Measurements from ENCODE around the gene CHRNG.

The CHRNG gene, protein sequence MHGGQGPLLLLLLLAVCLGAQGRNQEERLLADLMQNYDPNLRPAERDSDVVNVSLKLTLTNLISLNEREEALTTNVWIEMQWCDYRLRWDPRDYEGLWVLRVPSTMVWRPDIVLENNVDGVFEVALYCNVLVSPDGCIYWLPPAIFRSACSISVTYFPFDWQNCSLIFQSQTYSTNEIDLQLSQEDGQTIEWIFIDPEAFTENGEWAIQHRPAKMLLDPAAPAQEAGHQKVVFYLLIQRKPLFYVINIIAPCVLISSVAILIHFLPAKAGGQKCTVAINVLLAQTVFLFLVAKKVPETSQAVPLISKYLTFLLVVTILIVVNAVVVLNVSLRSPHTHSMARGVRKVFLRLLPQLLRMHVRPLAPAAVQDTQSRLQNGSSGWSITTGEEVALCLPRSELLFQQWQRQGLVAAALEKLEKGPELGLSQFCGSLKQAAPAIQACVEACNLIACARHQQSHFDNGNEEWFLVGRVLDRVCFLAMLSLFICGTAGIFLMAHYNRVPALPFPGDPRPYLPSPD

DNA sequence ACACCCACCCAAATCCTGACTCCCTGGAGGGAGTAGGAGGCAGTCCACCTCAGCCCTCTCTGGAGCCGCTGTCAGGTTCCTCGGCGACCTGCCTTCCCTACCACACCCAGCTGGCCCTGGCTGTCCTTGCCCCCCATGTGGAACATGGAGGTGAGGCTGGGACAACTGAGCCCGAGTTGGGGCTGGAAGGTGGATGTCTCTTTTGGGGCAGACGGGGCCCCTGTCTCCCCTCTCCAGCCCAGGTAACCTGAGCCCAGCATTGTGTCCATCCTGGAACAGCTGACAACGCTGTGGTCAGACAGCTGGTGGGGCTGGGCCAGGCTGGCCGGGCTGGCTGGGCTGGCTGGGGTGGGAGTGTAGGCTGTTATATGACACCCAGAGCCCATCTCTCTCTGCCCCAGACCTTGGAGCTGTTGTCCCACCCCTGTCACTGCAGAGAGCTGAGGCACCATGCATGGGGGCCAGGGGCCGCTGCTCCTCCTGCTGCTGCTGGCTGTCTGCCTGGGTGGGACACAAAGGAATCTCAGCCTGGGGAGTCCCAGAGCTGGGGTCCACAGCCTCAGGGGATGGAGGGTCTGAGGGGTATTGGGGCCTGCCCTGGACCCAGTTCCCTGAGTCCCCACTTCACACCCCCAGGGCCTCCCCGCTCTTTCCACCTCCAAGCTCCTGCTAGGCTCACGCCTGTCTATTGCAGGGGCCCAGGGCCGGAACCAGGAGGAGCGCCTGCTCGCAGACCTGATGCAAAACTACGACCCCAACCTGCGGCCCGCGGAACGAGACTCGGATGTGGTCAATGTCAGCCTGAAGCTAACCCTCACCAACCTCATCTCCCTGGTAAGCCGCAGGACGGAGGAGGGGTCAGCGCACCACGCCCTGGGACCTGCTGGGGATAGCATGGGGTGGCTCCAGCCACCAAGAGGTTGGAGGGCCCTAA, at the start of gene CHRNG:
CHRNG (plus strand) TSS at position 395 of the 934 bp plus-strand sequence; CDS start at position 451, 56 bp downstream.
- DNase-seq (ENCODE audit: low read depth, low spot score): no peak

DNA sequence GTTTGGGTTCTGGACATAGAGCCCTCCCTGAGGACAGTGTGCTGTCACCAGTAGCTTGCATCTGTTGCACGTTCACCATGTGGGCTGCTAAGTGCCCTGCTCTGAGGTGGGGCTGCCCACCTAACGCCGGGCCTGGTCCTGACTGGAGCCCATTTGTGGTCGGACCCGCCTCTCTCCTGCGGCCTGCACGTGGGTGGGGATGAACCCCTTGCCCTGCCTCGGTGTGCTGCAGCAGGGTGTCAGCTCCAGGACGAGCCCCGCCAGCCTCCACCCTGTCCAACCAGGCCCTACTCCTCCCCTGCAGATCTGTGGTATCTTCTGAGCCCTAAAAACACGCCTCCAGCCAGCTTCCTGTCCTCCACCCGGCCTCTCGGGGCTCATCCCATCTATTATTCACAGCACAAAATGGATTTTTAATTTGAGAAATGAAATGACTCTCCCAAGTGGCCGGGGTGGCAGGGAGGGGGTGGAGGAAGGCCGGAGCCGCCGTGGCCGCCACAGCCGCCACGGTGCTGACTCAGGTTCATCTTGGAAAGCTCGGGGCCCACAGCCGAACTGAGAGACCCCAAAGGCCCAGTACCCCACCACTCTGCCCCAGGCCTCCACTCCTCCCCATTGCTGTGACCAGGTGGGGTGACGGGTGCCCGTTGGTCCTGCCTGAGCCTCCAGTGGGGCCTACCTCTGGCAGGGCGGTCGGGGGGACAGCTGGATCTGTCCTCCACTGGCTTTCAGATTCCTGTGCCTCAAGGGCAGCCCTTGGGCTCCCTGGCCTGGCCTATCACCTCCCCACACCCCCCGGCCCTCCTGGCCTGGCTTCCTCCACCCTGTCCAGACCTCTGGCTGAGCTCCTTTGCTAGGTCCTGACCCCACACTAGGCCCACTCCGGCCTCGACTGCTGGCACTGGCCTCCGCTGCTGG, 49.0 kb upstream of the CHRNG start:
- no peak for DNase-seq (ENCODE audit: low read depth, low spot score)

DNA sequence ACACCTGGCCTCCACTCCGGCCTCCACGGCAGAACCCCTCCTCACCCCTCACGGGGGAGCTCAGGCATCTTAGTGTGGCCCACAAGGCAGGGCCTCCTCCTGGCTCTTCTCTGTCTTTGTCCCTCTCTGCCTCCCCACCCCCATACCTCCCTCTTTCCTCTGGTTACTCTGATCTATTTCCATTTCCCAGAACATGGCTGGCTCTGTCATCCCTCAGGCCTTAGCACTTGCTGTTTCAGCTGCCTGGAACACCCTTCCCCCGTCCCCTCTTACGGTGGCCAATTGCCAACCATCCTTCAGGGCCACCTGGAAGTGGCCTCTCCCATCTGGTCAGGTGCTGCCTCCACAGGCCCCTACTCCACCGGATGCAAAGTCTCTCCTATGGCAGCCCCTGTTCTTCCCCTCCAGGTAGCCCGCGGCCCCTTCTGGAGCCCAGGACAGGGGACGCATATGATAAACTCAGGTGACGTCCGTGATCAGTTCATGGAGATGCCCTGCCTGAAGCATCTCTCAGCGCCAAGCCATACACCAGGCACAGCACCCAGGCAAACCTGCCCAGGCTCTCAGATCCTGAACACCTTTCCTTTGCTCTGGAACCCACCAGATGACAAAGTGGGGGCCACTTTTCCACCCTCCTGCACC, 48.2 kb upstream of the CHRNG start:
- DNase-seq (ENCODE audit: low read depth, low spot score): no peak

DNA sequence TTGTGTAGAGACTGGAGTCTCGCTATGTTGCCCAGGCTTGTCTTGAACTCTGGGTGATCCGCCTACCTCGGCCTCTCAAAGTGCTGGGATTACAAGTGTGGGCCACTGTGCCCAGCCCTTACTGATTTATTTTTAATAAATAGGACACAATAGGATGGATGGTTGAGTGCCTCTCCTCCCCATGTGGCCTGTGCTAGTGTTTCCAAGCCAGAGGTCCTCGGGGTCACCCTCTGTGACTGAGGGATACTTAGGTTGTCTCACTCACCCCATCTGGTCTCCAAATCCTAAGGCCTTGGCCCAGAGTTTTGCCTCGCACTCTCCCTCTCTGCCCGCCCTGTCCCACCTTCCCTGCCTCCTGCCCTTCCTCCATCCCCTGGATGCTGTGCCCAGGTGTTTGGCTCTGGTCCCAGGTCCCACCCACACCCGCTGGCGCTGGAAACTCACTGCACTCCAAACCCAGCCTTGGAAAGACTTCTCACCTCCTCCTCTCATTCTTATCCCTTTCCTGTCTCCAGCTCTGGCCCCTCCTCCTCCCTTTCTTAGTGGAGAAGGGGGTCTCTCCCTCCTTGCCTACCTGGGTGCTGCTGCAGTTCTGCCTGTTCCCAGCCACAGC, 47.1 kb upstream of the CHRNG start:
- DNase-seq (ENCODE audit: low read depth, low spot score): no peak

DNA sequence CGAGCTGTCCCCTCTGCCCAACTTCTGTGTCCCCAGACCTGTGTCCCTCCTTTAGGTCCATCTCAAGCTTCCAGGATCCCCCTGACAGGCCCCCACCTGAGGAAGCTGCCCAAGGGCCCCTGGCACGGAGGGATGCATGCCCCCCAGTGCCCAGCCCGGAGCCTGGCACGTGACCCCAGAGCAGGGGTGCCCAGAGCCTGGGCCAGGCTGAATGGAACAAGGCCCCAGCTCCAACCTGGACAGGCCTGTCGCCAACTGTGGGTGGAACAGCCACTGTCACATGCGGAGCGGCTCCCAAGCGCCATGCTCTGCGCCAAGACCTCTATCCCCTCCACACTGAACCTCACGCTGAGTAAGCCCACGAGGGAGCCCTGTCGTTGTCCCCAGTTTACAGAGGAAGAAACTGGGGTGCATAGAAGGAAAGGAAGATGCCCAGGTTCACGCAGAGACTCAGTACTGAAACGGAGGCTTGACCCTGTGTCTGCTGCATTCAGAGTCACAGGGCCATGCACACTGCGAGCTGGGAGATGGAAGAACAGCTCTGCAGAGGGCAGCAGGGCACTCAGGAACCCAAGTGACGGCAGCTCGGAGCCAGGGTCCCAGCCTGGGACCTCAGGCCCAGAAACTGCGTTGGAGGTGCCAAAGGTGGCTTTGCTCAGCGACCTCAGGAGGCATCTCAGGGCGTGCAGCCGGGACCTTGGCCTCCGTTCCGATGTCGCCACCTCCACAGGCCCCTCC, 46.4 kb upstream of the CHRNG start:
- DNase-seq (ENCODE audit: low read depth, low spot score): no peak

DNA sequence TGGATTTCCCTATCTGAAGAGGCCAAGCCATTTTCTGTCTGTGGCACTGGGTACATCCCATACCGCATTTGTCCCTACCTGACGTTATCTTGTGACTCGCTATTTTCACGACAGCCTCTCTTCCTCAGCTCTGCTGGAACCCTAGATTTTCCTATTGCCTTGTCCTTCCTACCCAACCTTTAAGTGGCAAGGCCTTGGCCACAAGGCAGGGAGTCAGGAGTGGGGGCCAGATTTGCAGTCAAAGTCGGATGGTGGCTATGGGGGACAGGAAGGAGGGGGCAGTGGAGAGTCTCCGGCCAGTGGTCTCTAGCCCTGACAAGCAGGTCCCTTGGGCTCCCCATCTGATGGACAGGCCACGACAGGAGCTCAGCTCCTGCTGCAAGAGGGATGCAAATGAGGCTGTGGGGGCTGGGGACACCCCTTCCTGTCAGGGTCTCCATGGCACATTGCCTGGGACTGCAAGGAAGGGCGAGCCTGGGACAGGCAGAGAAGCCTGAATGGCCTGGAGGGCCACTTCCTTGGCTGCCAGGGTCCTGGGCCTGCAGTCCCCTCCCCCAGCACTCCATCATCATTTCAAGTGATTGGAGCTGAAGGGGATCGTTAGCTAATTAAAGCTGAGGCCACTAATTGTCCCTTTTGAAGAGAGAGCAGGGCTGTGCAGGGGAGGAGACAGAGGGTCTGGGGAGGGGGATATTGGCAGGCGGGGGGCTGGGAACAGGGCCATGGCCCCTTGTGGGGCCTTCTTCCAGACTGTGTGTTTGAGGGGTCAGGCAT, 45.6 kb upstream of the CHRNG start:
- DNase-seq (ENCODE audit: low read depth, low spot score): no peak

DNA sequence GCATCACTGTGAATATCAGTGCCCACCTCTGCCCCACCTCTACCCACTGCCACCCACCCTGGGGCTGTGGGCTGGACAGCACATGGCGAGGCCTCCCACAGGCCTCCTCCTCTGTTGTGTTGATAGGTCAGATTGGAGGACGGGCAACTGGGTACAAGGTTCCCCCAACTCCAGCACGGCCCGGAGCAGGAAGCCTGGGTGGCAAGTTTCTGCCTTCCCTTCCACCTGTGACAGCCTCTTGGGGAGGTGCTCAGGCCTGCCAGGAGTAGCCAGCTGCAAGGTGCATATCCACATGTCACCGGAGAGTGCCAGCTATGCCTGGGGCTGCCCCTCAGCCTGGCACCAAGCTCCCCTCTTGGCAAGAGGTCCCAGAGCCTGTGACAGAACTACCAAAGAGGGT, 45.0 kb upstream of the CHRNG start:
- DNase-seq (ENCODE audit: low read depth, low spot score): no peak

DNA sequence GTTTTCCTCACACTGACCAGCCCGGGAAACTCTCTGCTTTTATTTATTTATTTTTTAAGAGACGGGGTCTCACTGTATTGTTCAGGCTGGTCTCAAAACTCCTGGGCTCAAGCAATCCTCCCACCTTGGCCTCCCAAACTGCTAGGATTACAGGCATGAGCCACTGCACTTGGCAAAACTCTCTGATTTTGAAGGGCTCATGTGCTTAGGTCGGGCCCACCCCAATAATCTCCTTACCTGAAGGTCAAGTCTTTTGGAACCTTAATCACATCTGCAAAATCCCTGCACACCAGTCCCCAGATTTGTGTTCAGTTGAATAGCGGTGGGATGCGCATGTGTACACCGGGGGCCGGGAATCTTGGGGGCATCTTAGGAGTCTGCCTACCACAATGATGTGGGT, 44.2 kb upstream of the CHRNG start:
- no peak for DNase-seq (ENCODE audit: low read depth, low spot score)

DNA sequence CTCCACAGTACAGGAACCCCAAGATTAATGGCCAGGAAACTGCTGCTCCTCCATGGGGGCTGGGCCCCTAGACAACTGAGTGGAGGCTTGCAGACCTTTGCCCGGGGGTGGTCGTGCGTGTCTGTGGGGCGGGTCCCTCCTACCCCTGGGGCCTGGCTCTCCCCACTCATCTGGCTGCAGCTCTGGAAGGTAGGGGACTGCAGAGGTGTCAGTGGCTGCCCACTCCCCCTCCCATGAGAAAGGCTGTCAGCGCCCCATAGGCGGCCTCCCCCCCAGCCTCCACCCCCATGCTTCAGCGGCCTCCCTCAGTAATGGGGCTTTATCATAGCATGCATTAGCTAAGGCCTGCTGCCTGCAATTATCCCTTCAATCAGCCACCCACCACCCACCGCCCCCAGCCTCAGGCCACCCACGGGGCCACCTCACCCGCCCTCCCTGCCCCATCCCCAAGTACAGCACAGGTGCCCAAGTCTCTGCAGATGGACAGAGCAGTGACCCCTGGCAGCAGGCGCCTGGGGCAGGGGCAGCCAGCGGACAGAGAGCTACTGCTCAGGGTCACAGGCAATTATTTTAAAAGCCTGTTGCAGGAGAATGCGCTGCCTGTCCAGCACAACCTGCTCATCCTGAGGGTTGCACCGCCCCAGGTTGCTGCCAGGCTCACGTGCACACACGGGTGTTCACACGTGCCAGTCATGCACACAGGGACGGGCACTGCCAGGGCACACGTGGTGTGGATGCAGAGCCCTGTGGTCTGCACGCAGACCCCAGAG, 42.8 kb upstream of the CHRNG start:
- DNase-seq (ENCODE audit: low read depth, low spot score): no peak

DNA sequence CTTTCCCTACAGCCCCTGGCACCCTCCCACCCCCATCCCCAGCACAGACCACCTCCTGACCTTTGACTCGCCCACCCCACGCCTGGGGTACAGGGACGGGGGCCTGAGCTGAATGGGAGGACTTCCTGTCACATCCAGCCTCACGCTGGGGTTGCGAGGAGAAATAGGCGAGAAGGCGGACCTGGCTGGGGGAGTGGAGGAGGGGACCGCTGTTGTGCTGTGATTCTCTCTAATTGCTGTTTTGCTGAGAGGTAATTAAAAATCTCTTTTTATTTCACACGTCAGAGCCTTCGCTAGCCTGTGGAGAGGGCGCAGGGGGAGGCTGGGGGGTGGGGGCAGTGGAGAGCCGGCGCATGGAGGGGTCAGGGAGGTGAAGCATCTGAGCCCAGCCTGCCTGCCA, 42.1 kb upstream of the CHRNG start:
- DNase-seq (ENCODE audit: low read depth, low spot score): no peak

DNA sequence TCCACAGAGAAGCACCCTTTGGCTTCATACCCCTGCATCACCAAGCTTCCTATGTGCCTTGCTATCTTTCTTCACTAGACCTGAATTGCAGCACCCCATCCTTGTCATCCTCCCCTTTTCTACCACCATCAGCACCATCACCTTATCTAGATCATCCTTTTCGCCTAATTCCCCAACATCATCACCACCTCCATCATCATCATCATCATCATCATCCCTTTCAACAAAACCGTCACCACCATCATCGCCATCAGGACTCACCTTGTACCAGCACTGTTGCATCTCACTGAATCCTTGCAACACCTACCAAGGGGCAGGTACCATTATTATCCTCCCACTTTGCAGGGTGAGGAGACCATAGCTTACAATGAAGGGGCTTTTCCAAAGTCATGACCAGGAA, 41.0 kb upstream of the CHRNG start:
- DNase-seq (ENCODE audit: low read depth, low spot score): no peak

DNA sequence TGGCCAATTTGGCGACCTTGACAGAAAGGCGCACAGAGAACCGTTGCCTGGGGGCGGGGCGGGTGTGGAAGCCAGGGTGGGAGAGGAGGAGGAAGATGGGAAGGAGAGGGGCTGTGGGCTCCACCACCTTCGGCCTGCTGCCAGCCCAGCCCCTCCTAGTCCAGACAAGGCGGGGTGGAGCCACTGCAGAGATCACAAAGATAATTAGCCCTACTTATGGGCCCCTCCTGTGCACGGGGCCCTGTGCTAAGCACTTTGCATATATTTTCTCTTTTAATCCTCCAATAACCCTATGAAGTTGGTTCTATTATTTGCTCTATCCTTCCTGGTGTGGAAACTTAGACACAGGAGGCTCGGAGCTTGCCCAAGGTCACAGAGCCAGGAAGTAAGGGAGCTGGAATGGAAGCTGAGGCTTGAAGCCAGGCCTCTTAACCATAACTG, 38.1 kb upstream of the CHRNG start:
- DNase-seq (ENCODE audit: low read depth, low spot score): no peak

DNA sequence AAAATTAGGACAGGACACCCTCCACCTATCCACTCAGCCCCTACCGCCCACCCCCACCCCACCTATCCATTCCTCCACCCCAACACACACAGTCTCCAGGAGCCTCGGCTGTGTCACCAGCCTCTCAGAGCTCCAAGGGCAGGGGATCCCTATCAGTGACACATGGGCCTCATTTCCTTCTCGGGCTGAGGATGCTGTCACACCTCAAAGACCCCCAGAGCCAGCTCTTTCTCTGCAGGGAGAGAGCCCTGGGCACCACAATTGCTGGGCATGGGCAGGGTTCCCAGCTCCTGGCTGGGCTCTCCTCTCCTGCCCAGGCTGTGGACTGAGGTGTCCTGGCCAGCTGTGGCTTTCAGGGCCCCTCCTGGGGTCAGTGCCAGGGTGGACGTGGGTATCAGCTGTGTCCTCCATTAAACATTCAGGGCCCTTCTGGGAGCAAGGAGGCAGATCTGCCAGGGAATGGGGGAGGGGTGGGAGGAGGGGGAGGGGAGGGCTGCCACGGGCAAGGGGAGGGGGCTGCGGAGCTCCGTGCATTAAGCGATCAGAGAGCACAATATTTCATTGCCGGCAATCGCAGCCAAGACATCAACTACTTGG, 37.6 kb upstream of the CHRNG start:
- no peak for DNase-seq (ENCODE audit: low read depth, low spot score)

DNA sequence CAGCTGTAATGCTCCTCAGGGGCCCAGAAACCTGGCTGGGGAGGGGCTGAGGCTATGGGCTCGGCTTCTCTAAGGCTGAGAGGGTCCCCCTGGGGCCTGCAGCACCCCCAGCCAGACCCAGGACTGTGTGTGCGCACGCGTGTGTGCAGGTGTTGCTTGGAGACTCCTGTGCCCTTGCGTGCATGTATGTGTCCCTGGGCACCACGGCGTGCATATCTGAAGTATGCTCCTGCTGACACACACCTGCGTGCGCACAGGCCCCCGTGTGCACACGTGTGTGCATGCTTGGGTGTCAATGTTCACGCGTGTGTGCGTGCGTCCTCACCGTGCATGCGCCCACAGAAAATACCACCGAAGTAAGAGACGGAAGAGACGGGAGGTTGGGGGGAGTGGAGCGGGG, 37.0 kb upstream of the CHRNG start:
- DNase-seq (ENCODE audit: low read depth, low spot score): no peak

DNA sequence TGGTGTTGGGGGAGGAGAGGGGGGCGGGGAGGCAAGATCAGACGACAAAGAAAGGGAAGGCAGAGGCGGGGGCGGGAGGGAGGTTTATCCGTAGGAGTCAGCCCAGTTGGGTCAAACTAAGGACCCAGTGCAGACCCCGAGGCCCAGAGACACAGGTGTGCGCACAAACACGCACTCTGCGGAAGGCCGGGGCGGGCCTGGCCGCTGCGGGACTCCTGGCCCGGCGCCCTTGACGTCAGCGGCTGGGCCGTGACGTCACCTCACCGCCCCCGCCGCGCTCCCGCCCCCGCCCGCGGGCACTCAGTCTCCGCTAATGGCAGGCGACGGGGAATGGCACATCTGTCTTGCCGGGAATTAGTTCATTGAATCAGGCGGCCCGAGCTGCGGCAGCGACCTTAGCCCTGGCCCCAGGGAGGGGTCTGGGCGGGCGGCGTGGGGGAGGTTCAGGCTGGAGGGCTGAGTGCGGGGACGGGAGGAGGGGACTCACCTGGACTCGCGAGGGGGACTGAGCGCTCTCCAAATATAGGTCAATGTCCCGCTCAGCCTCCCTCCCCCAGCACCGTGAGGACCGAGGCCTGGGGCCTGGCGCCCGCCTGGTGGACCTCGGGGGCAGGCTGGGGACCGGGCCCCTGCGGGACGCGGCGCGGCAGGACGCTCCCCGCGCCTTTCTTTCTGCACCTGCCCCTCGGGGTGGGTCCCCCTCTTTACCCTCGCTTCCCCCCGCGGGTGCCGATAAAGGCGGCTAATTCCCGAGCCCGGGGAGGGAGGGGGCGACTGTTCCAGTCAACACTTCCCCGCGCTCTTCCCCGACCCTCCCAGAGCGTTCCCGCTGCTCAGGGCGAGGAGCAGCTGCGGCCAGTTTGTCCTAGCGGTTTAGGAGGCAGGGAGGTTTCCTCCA, 36.3 kb upstream of the CHRNG start:
- DNase-seq (ENCODE audit: low read depth, low spot score): no peak

DNA sequence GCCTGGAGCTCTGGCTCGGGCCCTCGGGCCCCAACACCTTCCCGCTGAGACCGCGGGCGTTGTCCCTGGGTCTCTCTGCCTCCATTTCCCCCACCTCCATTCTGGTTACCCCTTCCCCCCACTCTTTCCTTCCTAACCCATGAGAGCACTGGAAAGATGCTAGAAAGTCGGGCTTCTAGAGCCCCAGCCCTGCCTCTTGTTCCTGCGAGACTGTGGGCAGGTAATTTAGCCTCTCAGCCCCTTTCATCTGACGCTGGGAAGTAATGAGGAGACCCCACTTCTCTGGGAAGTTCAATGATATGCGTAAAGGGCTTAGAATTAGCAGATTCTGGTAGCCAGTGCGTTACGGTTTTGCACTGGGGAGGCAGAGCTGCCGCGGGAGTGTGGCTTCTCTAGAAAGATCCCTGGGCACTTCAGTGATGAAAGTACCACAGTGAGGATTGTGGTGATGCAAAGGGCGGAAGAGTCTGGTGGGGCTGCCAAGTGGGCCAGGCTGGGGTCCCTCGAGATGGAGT, 35.6 kb upstream of the CHRNG start:
- no peak for DNase-seq (ENCODE audit: low read depth, low spot score)
